AG09309 (cell line): ENCODE data around the gene LOX.

Experiments used
- DNase-seq: peaks from one replicate; pipeline ENCODE4 v3.0.0-alpha.2; 2010; ENCODE audit warnings: low read depth
- H3K4me3 ChIP-seq: 2 replicates; pipeline ENCODE4 v1.5.1; 2011; ENCODE audit warnings: mild to moderate bottlenecking, low read depth, low read length, moderate library complexity; ENCODE audit not compliant: control insufficient read depth
- CTCF ChIP-seq: IDR thresholded peaks from 2 replicates; pipeline ENCODE4 v1.5.1; 2011; ENCODE audit warnings: mild to moderate bottlenecking, low read depth, low read length, inconsistent platforms; ENCODE audit not compliant: insufficient read depth, control insufficient read depth; ENCODE audit errors: missing control alignments

The LOX gene

GRCh38 chr5:122112063-122112462, 34.0 kb upstream of the LOX start:
- no peak for DNase-seq
- H3K4me3 ChIP-seq = no peak overlapping the region
- TF ChIP-seq CTCF = no peak

- no peak overlapping the region for H3K4me3 ChIP-seq
- DNase-seq = no peak
Observed at GRCh38 chr5:122111460-122111859, 33.4 kb upstream of the LOX start.

GRCh38 chr5:122110987-122111386, 32.9 kb upstream of the LOX start:
- H3K4me3 ChIP-seq = no peak overlapping the region
- no peak for TF ChIP-seq CTCF
- no peak for DNase-seq

More at GRCh38 chr5:122111460-122111859, 33.4 kb upstream of the LOX start:
- TF ChIP-seq CTCF = no peak

GRCh38 chr5:122107016-122107415, 29.0 kb upstream of the LOX start:
- no peak overlapping the region for H3K4me3 ChIP-seq
- no peak for DNase-seq

GRCh38 chr5:122105909-122106308, 27.9 kb upstream of the LOX start:
- H3K4me3 ChIP-seq = no peak overlapping the region
- no peak for DNase-seq
- no peak for TF ChIP-seq CTCF

More at GRCh38 chr5:122107016-122107415, 29.0 kb upstream of the LOX start:
- no peak for TF ChIP-seq CTCF

- no peak overlapping the region for H3K4me3 ChIP-seq
- DNase-seq = no peak
- no peak for TF ChIP-seq CTCF
Observed at GRCh38 chr5:122102825-122103224, 24.8 kb upstream of the LOX start.
